Aorta (tissue), 5 donors: ENCODE data around the gene ADM2. TPM values are rescaled to one million over a fixed set of nuclear protein-coding genes. Genes with fewer than 3 reads are reported as not detected.

Experiments
- ATAC-seq: fragments of 200-7000 bp; cut with Tn5 transposase; one replicate; pipeline ENCODE4 v1.9.1; 2022; ENCODE audit warnings: moderate library complexity; ENCODE audit not compliant: low FRiP score
- DNase-seq, 2 donors: peaks; one replicate each; pipeline ENCODE4 v3.0.0-alpha.2; 2020
- H3K27ac ChIP-seq, 2 donors: one replicate each; pipeline ENCODE4 v1.5.1; 2013; ENCODE audit warnings: low read length in 2 of 2, mild to moderate bottlenecking in 2 of 2, moderate library complexity in 2 of 2, control low read depth in 1 of 2, inconsistent platforms in 1 of 2, low read depth in 1 of 2
- H3K27me3 ChIP-seq, 2 donors: one replicate each; pipeline ENCODE4 v1.6.1; 2013; ENCODE audit warnings: control low read depth in 1 of 2, low read length in 1 of 2, mild to moderate bottlenecking in 1 of 2, moderate library complexity in 1 of 2; ENCODE audit not compliant: insufficient read depth in 2 of 2, control insufficient read depth in 1 of 2
- H3K36me3 ChIP-seq, 2 donors: one replicate each; pipeline ENCODE4 v1.6.1; 2013; ENCODE audit warnings: control low read depth in 1 of 2, low read length in 1 of 2, mild to moderate bottlenecking in 1 of 2; ENCODE audit not compliant: insufficient read depth in 2 of 2, control insufficient read depth in 1 of 2
- H3K4me1 ChIP-seq, 2 donors: one replicate each; pipeline ENCODE4 v1.6.1; 2013; ENCODE audit warnings: low read length in 2 of 2, control low read depth in 1 of 2, mild to moderate bottlenecking in 1 of 2, moderate library complexity in 1 of 2; ENCODE audit not compliant: insufficient read depth in 2 of 2, control insufficient read depth in 1 of 2
- H3K4me3 ChIP-seq, 2 donors: one replicate each; pipeline ENCODE4 v1.5.1; 2013; ENCODE audit warnings: low read length in 2 of 2, control low read depth in 1 of 2, mild to moderate bottlenecking in 1 of 2
- H3K9me3 ChIP-seq: one replicate; pipeline ENCODE4 v1.6.1; 2013; ENCODE audit warnings: mild to moderate bottlenecking, low read length; ENCODE audit not compliant: control insufficient read depth
- WGBS, 2 donors: extraction: QIAGEN DNeasy Blood & Tissue Kit; methylation state at CpG; one replicate each; pipeline ENCODE4 v1.1.7; 2013; 5-methylcytosine and 5-hydroxymethylcytosine counted together
- intact Hi-C, 2 donors: fragments of 100-400 bp; cut with DNase I; formaldehyde crosslinking; loops; one replicate each; pipeline versions ENCODE4 v1.14.2 to v1.15.0; 2022
- polyA plus RNA-seq, 2 donors: library from polyadenylated mRNA; stranded (reverse); fragments of 200-250 nt; gene quantifications; one replicate each; pipeline ENCODE4 v1.2.3, GENCODE V29; 2013
- total RNA-seq, 2 donors: library from RNA; stranded (reverse); fragmentation: NEBNext Ultra II Directional; extraction: Animal tissue kit (Norgen Biotek cat#: 25700); gene quantifications; one replicate each; pipeline ENCODE4 v1.2.1, GENCODE V29; 2021
- donor health status: healthy with polysubstance abuse.
- donor health status: Bipolar disorder and iron deficiency.
- donor health status: DM: no; HTN: no; CAD: no.
- donor health status: DM: no; HTN: no; CAD: no.
- donor health status: DM: yes; HTN: yes; CAD: no.

Gene ADM2
- total and polyA plus RNA-seq, 4 donors = 0.26 to 0.54 (median 0.50) TPM; not detected in 1

DNA sequence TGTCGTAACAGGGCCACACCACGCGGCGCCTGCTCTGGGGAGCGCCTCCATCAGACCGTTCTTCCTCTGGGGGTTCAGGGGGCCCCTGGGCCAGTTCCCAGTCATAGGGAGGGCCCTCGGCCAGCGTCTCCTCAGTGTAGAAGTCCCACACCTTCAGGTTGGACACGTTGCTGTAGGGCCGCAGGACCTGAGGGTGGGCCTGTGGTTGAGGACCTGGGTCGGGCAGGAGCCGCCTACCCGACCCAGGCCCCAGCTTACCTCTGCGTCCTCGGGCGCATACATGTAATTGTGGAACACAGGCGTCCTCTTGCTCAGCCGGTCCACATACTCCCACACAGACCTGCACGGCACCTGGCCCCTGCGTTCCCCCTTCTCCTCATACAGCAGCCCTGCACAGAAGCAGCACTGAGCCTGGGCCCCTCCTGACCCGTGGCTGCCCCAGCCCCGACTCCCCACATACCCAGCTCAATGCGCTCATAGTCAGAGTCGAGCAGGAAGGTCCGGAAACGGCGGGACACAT is 26.7 kb upstream of the ADM2 start:
- ATAC-seq = no peak
- DNase-seq = no peak
- Histone ChIP-seq H3K4me1 (no peaks in the 10 kb centered on the region), H3K4me3 (no peak overlapping the region), H3K27ac (no peak overlapping the region), H3K27me3 (no peaks in the 10 kb centered on the region), H3K36me3 (peaks cover 0 to 21% of the 10 kb centered on the region in 2 donors), H3K9me3 (no peaks in the 10 kb centered on the region)
- WGBS, 2 donors = 94% methylated on average over 27 of the region's 27 CpGs
- intact Hi-C loops = no loop called here

DNA sequence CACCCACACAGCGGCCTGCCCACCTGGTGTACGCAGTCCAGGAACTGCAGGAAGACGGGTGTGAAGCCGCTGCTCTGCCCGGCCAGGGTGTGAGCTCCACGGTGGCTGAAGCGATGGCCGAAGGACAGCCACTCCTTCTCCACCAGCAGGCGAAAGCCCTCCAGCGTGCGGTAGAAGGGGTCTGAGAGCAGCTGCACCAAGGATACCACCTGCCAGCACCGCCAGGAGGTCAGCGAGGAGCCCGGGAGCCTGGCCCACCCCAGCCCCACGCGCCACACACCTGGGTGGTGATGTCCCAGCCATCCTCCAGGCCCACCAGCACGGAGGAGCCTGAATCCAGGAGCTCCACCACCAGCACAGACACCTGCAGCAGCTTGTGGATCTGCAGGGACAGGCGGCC is 26.1 kb upstream of the ADM2 start:
- no peak overlapping the region for H3K4me3 ChIP-seq
- ATAC-seq (no peak), DNase-seq (no peak)
- H3K36me3 ChIP-seq = peaks cover 0 to 19% of the 10 kb centered on the region in 2 donors
- no peaks in the 10 kb centered on the region for H3K27me3 ChIP-seq
- intact Hi-C loops = no loop called here
- no peaks in the 10 kb centered on the region for H3K4me1 ChIP-seq
- 94% methylated on average over 17 to 18 of the region's 18 CpGs for WGBS, 2 donors
- H3K9me3 ChIP-seq = no peaks in the 10 kb centered on the region
- no peak overlapping the region for H3K27ac ChIP-seq

DNA sequence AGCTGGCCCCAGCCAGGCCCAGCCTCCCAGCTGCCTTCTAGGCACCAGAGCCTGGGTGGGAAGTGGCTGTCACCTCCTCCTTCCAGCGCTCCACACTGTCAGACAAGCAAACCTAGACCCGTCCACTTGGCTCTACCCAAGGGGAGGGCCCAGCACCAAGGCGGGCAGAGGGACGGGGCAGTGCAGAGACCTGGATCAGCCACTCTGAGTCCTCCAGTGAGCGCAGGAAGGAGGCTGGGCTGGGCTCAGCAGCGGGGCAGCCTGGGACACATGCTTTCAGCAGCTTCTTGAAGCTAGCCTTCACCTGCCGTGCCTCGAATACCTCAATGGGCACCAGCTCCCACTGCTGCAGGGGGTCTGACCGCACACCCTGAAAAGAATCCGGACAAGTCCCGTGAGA is 25.3 kb upstream of the ADM2 start:
- ATAC-seq = no peak
- intact Hi-C loops = no loop called here
- 93 to 95% methylated on average over 11 of the region's 11 CpGs for WGBS, 2 donors

DNA sequence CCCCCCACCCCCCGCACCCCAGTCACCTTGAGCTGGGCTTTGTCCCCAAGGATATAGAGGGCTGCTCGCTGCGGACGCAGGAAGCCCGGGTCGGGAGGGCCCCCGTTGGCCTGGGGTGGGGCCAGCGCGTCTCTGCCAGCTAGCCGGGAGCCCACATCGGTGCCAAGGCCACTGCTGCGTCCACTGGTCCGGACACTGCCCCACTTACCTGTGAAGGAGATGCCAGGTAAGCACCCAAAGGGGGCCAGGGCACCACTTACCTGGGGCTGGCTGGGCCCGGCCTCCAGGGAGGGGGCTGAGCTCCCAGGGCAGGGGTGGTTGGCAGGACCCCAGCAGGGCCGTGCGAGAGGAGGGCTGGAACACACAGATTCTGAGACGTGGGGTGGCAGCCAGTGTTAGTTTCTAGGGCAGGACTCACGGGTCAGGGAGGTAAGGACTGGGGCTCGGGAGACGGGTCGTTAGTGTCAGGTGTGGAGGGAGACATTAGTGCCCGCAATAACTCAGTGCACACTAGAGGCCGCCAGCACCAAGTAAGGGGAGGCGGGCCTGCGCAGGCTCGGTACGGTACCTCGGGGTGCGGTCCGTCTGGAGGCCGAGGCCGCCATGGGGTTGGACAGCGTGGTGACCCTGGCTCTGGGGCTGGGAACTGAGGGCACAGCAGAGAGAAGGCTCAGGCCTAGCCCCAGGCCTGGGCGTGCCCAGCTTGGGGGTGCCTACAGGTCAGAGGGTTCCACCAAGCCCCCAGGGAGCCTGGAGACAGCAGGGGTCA is 24.7 kb upstream of the ADM2 start:
- Histone ChIP-seq H3K27ac (no peak overlapping the region), H3K4me1 (no peaks in the 10 kb centered on the region), H3K4me3 (no peak overlapping the region), H3K9me3 (no peaks in the 10 kb centered on the region), H3K36me3 (peaks cover 0 to 26% of the 10 kb centered on the region in 2 donors), H3K27me3 (no peaks in the 10 kb centered on the region)
- intact Hi-C loops = no loop called here
- WGBS, 2 donors = 80 to 83% methylated on average over 34 of the region's 34 CpGs
- ATAC-seq (no peak), DNase-seq (no peak)

More for the DNA sequence above, 25.3 kb upstream of the ADM2 start:
- Histone ChIP-seq H3K27me3 (no peaks in the 10 kb centered on the region), H3K9me3 (no peaks in the 10 kb centered on the region), H3K27ac (no peak overlapping the region), H3K4me3 (no peak overlapping the region), H3K4me1 (no peaks in the 10 kb centered on the region), H3K36me3 (peaks cover 0 to 23% of the 10 kb centered on the region in 2 donors)
- no peak for DNase-seq

DNA sequence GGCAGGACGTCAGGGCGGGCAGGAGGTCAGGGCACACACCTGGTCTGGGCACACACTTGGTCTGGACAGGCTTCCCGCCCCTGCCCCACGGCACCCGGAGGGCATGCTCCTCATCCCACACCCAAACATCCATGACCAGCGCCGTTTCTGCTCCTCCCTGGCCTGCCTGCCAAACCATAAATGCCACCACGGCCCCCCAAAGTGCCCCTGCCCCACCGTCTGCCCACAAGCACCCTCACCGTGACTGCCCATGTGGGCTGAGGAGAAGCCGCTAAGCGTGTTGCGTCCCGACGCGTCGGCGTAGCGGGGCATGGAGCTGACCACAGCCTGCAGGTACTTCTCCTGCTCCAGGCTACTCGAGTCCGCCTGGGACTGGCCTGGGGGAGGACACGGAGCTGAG is 22.3 kb upstream of the ADM2 start:
- H3K36me3 ChIP-seq = peaks cover 0 to 30% of the 10 kb centered on the region in 2 donors
- ATAC-seq = no peak

DNA sequence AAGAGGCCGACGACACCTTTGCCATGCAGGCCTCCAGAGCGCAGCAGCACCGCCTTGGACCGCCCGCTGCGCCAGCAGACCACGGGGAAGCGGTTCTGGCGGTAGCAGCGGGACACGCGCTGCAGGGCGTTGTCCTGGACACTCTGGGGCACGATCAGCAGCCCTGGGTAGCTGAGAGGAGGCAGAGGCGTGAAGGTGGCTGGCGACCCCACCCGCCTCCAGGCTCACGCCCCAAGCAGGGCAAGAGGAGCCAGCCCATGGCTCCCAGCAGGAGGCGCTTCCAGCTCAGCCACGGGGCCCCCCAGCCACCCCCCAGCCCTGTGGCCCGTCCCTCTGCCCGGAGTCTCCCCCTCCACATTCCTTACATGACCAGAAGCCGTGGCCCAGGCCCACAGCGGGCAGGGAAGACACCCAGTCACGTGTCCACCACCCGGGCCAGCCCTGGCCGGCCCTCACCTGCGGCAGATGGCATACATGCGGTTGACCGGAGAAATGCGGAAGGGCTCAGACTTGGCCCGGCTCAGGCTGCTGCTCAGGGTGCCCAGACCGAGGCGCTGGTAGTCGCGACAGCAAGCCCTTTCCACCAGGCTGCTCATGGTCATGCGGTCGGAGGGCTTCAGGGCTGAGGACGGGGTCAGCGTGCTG is 21.7 kb upstream of the ADM2 start:
- Histone ChIP-seq H3K27ac (no peak overlapping the region), H3K27me3 (no peaks in the 10 kb centered on the region), H3K4me3 (no peak overlapping the region), H3K9me3 (no peaks in the 10 kb centered on the region), H3K4me1 (no peaks in the 10 kb centered on the region), H3K36me3 (peaks cover 0 to 30% of the 10 kb centered on the region in 2 donors)
- intact Hi-C loops = no loop called here
- WGBS, 2 donors = 93% methylated on average over 37 to 41 of the region's 41 CpGs
- no peak for DNase-seq
- no peak for ATAC-seq

More for the DNA sequence above, 22.3 kb upstream of the ADM2 start:
- 91 to 95% methylated on average over 22 of the region's 22 CpGs for WGBS, 2 donors
- no peak for DNase-seq
- Histone ChIP-seq H3K9me3 (no peaks in the 10 kb centered on the region), H3K27me3 (no peaks in the 10 kb centered on the region), H3K27ac (no peak overlapping the region), H3K4me1 (no peaks in the 10 kb centered on the region), H3K4me3 (no peak overlapping the region)
- intact Hi-C loops = no loop called here

DNA sequence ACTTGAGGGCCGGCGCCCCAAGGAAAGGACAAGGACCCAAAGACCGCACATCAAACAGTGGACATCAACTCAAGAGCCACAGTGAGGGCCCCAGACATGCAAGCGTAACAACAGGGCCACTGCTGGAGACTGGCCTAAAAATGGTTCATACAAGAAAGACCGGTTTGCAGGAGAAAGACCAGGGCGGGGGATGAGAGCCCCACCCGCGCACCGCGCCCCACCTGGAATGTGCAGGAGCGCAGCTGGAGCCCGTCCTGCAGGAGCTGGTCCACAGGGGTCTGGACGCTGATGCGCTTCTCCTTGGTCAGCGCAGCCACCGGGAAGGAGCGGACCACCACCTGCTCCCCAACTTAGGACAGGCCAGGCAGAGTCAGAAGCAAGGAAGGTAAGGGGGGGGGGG is 20.4 kb upstream of the ADM2 start:
- Histone ChIP-seq H3K4me3 (no peak overlapping the region), H3K27ac (no peak overlapping the region), H3K9me3 (no peaks in the 10 kb centered on the region), H3K36me3 (peaks cover 0 to 31% of the 10 kb centered on the region in 2 donors), H3K27me3 (no peaks in the 10 kb centered on the region), H3K4me1 (no peaks in the 10 kb centered on the region)
- DNase-seq (no peak), ATAC-seq (no peak)
- 95 to 97% methylated on average over 17 of the region's 17 CpGs for WGBS, 2 donors
- intact Hi-C loops = no loop called here

DNA sequence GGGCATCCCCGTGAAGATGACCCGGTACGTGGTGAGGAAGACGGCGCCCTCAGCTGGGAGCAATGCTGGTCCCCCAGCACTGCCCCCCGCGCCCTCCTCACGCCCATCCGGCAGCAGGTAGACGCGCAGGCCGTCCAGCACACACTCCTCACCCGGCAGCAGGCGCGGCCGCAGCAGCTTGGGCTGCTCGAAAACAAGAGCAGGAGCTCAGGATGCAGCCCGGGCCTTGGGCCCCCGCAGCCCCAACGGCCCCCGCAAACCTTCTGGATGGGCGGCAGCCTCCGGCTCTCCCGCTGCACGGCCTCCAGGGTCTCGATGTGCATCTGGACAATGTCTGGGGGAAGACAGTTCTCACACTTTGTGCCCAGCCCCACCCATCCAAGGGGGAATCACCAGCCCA is 19.8 kb upstream of the ADM2 start:
- ATAC-seq (no peak), DNase-seq (no peak)
- peaks cover 0 to 31% of the 10 kb centered on the region in 2 donors for H3K36me3 ChIP-seq

More for the DNA sequence above, 19.8 kb upstream of the ADM2 start:
- 92 to 93% methylated on average over 26 of the region's 26 CpGs for WGBS, 2 donors
- H3K27ac ChIP-seq = no peak overlapping the region
- H3K4me1 ChIP-seq = no peaks in the 10 kb centered on the region
- intact Hi-C loops = no loop called here
- no peaks in the 10 kb centered on the region for H3K9me3 ChIP-seq
- no peak overlapping the region for H3K4me3 ChIP-seq
- H3K27me3 ChIP-seq = no peaks in the 10 kb centered on the region
